ENCODE data around the gene RAX2. TPM values are rescaled to one million over a fixed set of nuclear protein-coding genes. Genes with fewer than 3 reads are reported as not detected.

The RAX2 gene
- total RNA-seq, 1 donor from 2014 or later = not detected

DNA sequence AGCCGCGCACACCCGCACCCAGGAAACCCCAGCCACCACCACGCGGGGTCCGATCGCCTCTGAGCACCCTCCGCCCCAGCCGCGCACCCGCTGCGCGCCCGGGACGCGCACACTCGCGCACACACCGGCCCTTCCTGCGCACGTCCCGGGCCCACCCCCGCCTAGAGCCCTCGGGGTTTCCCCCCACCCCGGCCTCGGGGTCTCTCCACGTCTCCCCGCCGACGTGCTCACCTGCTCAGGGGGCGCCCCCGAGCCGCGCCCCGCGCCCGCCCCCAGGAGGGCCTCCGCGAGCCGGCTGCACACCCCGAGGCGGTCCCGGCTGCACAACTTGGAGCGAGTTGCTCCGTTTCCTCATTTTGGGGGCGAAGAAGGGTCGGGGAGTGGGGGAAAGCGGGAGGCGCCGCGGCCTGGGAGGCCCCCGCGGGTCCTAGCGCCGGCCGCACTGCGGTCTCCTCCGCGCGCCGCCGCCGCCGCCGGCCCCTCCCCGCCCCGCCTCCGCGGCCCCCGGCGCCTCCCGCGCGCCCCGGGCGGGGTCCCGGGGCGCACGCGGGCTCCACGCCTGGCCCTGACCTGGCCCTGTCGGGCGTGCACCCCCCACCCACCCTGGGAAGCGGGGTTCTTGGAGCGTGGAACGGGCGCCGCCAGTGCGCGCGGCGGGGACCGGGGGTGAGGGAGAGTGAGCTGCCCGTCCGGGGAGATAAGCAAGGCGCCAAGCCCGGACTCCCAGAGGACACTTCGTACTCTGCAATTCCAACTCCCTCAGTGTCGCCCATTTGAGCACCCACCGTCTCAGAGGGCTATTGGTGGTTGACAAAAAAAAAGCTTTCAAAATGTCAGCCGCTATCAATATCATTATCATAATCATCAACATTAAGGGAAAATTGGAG is 14.2 kb upstream of the RAX2 start, which contains the start of gene MATK:
Gene MATK, minus strand, starts transcription at position 444 of the 887 bp plus-strand sequence. CDS start 1,246 bp downstream, outside the sequence.
- peaks cover 20% of the 10 kb centered on the region for H3K36me3 Mint-ChIP-seq (ENCODE audit: unreplicated experiment)

DNA sequence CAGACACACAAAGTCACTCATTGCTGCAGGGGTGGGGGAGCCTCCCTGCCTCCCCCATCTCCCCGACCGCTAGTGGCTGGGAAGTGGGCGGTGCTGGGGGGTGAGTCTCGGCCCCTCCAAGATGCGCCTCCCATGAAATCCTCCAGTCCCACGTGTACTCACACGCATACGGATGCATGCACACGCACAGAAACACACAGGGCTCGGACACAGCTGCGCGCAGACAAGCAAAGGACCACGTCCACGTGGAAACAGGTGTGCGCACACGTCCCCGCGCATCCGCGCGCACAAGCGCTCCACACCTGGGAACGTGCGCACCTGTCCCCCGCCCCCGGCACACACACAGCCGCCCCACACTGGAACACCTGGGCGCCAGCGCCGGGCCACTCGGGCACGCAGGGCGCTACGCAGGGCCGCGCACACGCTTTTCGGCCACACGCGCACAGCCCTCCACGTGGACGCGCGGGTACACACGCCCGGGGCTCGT is 13.5 kb upstream of the RAX2 start:
- Mint-ChIP-seq H3K4me3 (ENCODE audit: unreplicated experiment) (peak overlapping the region; percentile 55), H3K27ac (ENCODE audit: unreplicated experiment) (no peak overlapping the region), H3K36me3 (ENCODE audit: unreplicated experiment) (peaks cover 15% of the 10 kb centered on the region), H3K4me1 (ENCODE audit: low read depth, unreplicated experiment) (no peaks in the 10 kb centered on the region), H3K27me3 (ENCODE audit: unreplicated experiment) (peaks cover 21% of the 10 kb centered on the region), H3K9me3 (ENCODE audit: unreplicated experiment) (peaks cover 12% of the 10 kb centered on the region)
- TF ChIP-seq, protein P1, sequence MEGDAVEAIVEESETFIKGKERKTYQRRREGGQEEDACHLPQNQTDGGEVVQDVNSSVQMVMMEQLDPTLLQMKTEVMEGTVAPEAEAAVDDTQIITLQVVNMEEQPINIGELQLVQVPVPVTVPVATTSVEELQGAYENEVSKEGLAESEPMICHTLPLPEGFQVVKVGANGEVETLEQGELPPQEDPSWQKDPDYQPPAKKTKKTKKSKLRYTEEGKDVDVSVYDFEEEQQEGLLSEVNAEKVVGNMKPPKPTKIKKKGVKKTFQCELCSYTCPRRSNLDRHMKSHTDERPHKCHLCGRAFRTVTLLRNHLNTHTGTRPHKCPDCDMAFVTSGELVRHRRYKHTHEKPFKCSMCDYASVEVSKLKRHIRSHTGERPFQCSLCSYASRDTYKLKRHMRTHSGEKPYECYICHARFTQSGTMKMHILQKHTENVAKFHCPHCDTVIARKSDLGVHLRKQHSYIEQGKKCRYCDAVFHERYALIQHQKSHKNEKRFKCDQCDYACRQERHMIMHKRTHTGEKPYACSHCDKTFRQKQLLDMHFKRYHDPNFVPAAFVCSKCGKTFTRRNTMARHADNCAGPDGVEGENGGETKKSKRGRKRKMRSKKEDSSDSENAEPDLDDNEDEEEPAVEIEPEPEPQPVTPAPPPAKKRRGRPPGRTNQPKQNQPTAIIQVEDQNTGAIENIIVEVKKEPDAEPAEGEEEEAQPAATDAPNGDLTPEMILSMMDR (IDR thresholded peaks at IDR 0.05; ENCODE audit: partially characterized antibody, unreplicated experiment) = no peak
- no peak for DNase-seq

More for the DNA sequence above, 14.2 kb upstream of the RAX2 start, which contains the start of gene MATK:
- DNase-seq = no peak
- peaks cover 8% of the 10 kb centered on the region for H3K9me3 Mint-ChIP-seq (ENCODE audit: unreplicated experiment)
- H3K27ac Mint-ChIP-seq (ENCODE audit: unreplicated experiment) = no peak within 1 kb of the TSS
- H3K4me3 Mint-ChIP-seq (ENCODE audit: unreplicated experiment) = peak within 1 kb of the TSS; percentile 73
- H3K4me1 Mint-ChIP-seq (ENCODE audit: low read depth, unreplicated experiment) = no peaks in the 10 kb centered on the region
- TF ChIP-seq, protein P1 (IDR thresholded peaks at IDR 0.05; ENCODE audit: partially characterized antibody, unreplicated experiment) = no peak
- peaks cover 19% of the 10 kb centered on the region for H3K27me3 Mint-ChIP-seq (ENCODE audit: unreplicated experiment)

DNA sequence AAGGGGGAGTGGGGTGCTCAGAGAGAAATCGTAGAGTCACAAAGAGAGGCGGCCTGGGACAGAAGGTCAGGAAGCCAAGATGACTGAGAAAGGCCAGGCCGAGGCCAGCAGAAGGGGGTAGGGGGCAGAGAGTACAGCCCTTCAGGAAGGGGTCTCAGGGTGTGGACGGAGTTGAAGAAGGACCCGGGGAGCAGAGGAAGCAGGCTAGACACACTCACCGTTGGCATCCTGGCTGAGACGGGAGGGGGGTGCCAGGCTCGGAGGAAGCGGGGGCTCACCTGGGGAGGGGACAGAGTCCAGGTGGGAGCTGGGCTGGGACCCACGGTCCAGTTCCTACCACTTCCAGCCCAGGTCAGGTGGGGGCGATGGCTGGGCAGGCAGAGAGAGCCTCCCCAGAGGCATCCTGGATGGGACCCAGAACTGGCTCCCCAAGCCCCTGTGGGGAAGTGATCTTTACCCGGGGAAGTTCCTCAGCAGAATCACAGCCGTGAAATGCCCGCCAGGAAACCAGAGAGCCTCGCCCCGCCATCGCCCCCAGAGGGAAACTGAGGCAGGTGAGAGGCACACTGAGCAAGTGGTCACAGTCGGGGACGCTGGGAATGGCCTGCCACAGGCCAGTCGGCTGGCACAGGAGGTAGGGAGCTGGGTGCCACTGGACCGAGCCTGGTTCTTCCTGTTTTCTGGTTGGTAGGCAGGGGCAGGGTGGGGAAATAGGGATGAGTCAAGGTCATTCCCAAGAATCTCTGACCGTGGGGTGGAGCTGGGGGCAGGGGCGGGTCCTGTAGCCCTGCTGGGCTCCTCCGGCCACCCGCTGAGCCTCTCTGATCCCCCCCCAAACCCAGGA is 12.8 kb upstream of the RAX2 start:
- Mint-ChIP-seq H3K36me3 (ENCODE audit: unreplicated experiment) (peaks cover 13% of the 10 kb centered on the region), H3K27ac (ENCODE audit: unreplicated experiment) (no peak overlapping the region), H3K4me3 (ENCODE audit: unreplicated experiment) (no peak overlapping the region), H3K27me3 (ENCODE audit: unreplicated experiment) (peaks cover 18% of the 10 kb centered on the region), H3K4me1 (ENCODE audit: low read depth, unreplicated experiment) (no peaks in the 10 kb centered on the region), H3K9me3 (ENCODE audit: unreplicated experiment) (peaks cover 11% of the 10 kb centered on the region)
- DNase-seq = no peak
- TF ChIP-seq, protein P1 (IDR thresholded peaks at IDR 0.05; ENCODE audit: partially characterized antibody, unreplicated experiment) = no peak

DNA sequence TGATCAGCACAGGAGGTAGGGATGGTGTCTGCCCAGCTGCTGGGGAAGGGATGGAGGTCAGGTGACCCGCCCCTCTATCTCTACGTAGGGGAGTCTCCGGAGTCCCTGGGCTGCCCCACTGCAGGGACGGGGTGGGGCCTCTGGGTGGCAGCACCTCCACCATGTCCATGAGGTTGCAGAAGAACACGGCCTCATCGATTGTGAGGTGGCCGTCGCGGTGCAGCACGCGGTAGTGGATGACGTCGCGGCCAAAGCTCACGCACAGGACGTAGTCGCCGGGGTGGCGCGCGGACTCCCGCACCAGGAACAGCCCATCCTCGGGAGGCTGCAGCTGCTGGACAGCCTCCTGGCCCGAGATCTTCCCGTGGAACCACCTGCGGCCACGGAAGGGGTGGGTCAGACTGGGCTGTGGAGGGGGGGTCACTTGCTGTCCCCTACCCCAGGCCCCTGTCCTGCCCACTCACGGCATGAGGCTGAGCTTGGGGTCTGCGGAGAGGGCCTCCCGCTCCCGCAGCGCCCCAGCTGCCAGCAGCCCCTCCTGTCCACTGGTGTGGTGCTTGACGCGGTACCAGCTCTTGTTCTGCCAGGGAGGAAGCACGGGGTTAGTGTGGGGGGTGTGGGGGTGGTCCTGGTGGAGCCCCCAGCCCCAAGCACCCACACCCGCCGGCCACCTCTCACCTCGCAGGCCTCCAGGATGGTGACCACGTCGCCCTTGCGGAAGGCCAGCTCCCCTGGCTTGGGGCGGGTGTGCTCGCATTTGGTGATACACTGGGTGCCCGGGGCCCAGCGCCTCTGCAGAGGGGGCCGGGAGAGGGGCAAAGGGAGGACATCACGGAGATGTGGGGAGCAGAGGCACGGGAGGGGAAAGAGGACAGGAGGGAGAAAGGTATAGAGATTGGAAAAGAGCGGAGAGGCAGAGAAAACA is 11.9 kb upstream of the RAX2 start:
- no peak overlapping the region for H3K4me3 Mint-ChIP-seq (ENCODE audit: unreplicated experiment)
- H3K36me3 Mint-ChIP-seq (ENCODE audit: unreplicated experiment) = peaks cover 13% of the 10 kb centered on the region
- no peak overlapping the region for H3K27ac Mint-ChIP-seq (ENCODE audit: unreplicated experiment)
- H3K27me3 Mint-ChIP-seq (ENCODE audit: unreplicated experiment) = peaks cover 18% of the 10 kb centered on the region
- DNase-seq = peak; percentile 53
- H3K9me3 Mint-ChIP-seq (ENCODE audit: unreplicated experiment) = peaks cover 11% of the 10 kb centered on the region
- TF ChIP-seq, protein P1 (IDR thresholded peaks at IDR 0.05; ENCODE audit: partially characterized antibody, unreplicated experiment) = peak; percentile 30
- H3K4me1 Mint-ChIP-seq (ENCODE audit: low read depth, unreplicated experiment) = no peaks in the 10 kb centered on the region

All from glutamatergic neuron (in vitro differentiated cells).